ENCODE measurements around the gene PNPO. TPM values are rescaled to one million over a fixed set of nuclear protein-coding genes. Genes with fewer than 3 reads are reported as not detected.

The PNPO gene
- total and polyA plus RNA-seq, 2 of the 13 experiments (the other 11 are each of a cell fraction or from before 2014, with no cell fraction given): 47.9 to 63.3 TPM

- TF ChIP-seq ARID5B (CRISPR knock-in tag; IDR thresholded peaks at IDR 0.05) (peak; percentile 10; the same call in 1 of the 2 replicates), ZNF737 (CRISPR knock-in tag; IDR thresholded peaks at IDR 0.05; ENCODE audit: borderline replicate concordance) (no peak), KLF15 (CRISPR knock-in tag; IDR thresholded peaks at IDR 0.05; ENCODE audit: borderline replicate concordance) (no peak), ATF3 (CRISPR knock-in tag; IDR thresholded peaks at IDR 0.05) (no peak), AHDC1 (CRISPR knock-in tag; IDR thresholded peaks at IDR 0.05; ENCODE audit: borderline replicate concordance) (peak; percentile 59; the same call in 1 of the 2 replicates), ZNF609 (CRISPR knock-in tag; IDR thresholded peaks at IDR 0.05; ENCODE audit: borderline replicate concordance) (peak; percentile 48; the same call in 1 of the 2 replicates), SNAI1 (CRISPR knock-in tag; IDR thresholded peaks at IDR 0.05; ENCODE audit: borderline replicate concordance) (no peak), FOXO4 (CRISPR knock-in tag; conservative IDR thresholded peaks at IDR 0.05) (0 out of 2 replicates have a peak, but pooled peaks have one; percentile 92), ZNF362 (CRISPR knock-in tag; IDR thresholded peaks at IDR 0.05; ENCODE audit: borderline replicate concordance) (no peak), POLR2G (IDR thresholded peaks at IDR 0.05; ENCODE audit: low read depth, low read length) (no peak)
These were observed 9.5 kb upstream of the PNPO start (continued) for GRCh38 chr17:47931848-47932247.
